AG09319 (cell line): ENCODE measurements around the gene CCDC12.

Experiments used
- DNase-seq: peaks from one replicate; pipeline ENCODE4 v3.0.0-alpha.2; 2010; ENCODE audit warnings: low read depth; ENCODE audit errors: extremely low read depth
- TF ChIP-seq, protein P1 (sequence below): IDR thresholded peaks from 2 replicates; pipeline ENCODE4 v1.5.1; 2011; ENCODE audit warnings: low read depth, mild to moderate bottlenecking, inconsistent platforms, low read length, moderate library complexity

Gene CCDC12

DNA sequence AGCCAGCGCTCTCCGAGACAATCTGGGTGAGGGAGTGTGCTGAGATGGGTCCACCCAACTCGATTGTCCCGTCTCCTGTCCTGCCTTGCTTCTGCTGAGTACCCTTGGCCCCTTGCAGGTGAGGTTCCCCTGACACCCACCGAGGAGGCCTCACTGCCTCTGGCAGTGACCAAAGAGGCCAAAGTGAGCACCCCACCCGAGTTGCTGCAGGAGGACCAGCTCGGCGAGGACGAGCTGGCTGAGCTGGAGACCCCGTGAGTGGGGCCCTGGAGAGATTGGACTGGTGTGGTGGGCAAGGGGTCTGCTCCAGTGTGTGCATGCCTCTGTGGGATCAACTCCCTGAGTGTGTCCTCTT lies 26.5 kb upstream of the CCDC12 start:
- no peak for DNase-seq
- TF ChIP-seq, protein P1, sequence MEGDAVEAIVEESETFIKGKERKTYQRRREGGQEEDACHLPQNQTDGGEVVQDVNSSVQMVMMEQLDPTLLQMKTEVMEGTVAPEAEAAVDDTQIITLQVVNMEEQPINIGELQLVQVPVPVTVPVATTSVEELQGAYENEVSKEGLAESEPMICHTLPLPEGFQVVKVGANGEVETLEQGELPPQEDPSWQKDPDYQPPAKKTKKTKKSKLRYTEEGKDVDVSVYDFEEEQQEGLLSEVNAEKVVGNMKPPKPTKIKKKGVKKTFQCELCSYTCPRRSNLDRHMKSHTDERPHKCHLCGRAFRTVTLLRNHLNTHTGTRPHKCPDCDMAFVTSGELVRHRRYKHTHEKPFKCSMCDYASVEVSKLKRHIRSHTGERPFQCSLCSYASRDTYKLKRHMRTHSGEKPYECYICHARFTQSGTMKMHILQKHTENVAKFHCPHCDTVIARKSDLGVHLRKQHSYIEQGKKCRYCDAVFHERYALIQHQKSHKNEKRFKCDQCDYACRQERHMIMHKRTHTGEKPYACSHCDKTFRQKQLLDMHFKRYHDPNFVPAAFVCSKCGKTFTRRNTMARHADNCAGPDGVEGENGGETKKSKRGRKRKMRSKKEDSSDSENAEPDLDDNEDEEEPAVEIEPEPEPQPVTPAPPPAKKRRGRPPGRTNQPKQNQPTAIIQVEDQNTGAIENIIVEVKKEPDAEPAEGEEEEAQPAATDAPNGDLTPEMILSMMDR: no peak

DNA sequence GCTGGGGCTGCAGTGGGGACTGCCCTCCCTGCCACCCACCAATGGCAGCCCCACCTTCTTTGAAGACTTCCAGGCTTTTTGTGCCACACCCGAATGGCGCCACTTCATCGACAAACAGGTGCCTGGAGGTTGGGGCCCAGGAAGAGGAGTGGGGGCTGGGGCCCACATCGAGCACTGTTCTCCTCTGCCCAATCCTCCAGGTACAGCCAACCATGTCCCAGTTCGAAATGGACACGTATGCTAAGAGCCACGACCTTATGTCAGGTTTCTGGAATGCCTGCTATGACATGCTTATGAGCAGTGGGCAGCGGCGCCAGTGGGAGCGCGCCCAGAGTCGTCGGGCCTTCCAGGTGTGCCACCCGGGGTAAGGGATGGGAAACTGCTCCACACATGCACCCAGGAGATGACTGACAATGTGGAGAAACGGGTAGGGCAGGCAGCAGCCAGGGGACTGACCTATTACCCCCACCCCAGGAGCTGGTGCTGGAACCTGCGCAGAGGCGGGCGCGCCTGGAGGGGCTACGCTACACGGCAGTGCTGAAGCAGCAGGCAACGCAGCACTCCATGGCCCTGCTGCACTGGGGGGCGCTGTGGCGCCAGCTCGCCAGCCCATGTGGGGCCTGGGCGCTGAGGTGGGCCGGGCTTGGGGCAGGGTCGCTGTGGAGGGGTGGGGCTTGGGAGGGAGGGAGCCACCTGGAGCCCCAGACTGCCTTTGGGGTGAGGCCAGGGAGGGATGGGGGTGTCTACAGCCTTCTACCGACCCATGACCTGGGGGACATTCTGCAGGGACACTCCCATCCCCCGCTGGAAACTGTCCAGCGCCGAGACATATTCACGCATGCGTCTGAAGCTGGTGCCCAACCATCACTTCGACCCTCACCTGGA lies 25.9 kb upstream of the CCDC12 start:
- TF ChIP-seq, protein P1: no peak
- DNase-seq: no peak

DNA sequence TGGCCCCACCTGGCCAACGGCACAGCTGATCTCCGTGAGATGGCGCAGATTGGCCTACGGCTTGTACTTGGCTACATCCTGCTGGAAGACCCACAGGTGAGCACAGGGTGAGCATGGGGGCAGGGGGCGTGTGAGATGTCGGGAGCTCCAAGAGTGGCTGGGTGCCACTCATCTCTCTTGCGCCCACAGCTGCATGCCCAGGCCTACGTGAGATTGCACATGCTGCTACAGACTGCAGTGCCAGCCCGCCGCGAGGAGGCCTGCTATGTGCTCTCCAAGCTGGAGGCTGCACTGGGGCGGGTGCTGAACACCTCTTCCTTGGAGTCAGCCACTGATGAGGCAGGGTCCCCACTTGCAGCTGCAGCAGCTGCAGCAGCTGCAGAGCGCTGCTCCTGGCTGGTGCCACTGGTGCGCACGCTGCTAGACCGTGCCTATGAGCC lies 25.2 kb upstream of the CCDC12 start:
- TF ChIP-seq, protein P1: no peak
- no peak for DNase-seq

DNA sequence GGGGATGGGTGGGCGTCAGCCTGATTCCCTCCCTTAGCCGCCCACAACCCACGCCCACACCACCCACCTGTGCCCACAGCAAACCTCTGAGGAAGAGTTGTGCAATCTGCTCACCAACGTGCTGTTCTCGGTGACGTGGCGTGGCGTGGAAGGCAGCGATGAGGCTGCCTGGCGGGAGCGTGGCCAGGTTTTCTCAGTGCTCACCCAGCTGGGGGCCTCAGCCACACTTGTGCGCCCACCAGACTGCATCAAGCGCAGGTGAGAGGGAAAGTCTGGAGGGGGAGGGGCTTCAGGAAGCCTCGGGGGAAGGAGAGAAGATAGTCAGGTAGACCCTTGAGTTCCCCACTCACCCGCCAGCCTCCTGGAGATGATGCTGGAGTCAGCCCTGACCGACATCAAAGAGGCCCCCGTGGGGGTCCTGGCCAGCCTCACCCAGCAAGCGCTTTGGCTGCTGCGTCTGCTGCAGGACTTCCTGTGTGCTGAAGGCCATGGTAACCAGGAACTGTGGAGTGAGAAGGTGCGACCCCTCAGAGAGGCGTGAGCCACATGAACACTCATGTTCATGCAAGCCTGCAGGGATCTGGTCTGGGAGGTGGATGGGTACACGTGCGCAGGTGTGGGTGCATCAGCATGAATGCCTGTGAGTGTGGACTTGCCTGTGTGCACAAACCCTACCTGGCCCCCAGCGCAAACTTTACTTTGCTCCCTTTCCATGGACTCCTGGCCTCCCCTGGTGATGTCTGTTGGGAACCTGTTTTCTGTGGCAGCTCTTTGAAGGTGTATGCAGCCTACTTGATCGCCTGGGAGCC lies 24.6 kb upstream of the CCDC12 start:
- TF ChIP-seq, protein P1: no peak
- DNase-seq: no peak

DNA sequence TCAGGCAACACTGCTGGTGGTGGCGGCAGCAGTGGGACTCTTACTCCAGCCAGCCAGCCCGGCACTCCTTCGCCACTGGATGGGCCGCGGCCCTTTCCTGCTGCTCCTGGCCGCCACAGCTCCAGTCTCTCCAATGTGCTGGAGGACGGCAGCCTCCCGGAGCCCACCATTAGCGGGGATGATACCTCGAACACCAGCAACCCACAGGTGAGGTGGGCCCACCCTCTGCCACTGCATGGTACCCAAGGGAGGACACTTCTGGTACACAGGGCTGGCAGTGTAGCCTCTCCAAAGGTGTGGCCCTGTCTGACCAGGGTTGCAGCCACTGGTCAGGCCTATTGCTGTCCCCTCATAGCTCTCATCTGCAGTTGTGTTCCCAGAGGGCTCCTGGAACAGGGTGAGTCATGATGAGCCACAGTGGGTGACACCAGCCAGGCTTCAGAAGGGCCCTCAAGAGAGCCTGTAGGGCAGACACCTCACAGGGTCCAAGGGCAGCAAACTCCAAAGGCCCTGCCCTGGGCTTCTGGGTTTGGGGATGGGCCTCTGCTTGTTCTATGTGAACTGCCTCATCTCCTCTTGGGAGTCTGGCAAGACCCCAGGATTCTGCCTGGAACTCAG lies 23.8 kb upstream of the CCDC12 start:
- TF ChIP-seq, protein P1: no peak

DNA sequence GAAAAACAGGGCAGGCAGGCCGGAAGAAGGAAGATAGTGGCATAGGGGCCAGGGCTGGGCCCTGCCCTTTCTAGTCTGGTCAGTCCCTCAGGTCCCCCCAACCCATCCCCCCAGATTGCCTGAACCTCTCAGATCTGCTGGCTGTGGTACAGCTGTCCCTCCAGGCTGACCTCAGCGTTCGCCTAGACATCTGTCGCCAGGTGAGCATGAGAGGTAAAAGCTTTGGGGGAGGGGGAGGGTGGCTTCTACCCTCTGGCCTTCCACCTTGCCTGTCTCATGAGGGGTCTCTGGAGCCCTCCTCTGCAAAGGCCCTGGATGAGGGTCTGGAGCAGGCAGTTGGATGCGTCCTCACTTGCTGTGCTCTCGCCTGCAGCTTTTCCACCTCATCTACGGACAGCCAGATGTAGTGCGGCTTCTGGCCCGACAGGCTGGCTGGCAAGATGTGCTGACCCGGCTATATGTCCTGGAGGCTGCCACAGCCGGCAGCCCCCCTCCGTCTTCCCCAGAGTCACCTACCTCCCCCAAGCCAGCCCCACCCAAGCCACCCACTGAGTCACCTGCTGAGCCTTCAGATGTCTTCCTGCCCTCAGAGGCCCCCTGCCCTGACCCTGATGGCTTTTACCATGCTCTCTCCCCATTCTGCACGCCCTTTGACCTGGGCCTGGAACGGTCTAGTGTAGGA lies 23.1 kb upstream of the CCDC12 start:
- TF ChIP-seq, protein P1: no peak
- DNase-seq: no peak

More for the DNA sequence above, 23.8 kb upstream of the CCDC12 start:
- DNase-seq: no peak
